Karpas-422 (cell line): ENCODE data around the gene SERINC5. TPM values are rescaled to one million over a fixed set of nuclear protein-coding genes. Genes with fewer than 3 reads are reported as not detected.
A peak's percentile ranks its signal among the peaks of the same experiment; 100 is the strongest.

Source experiments
- DNase-seq: peaks from one replicate; pipeline ENCODE4 v3.0.0-alpha.2; 2015
- H2AFZ ChIP-seq: fragments of 200-600 bp; sonication (generic); 2 replicates; pipeline ENCODE4 v1.6.1; 2014; ENCODE audit warnings: antibody characterized with exemption, low read length, mixed read lengths
- H3K27ac ChIP-seq: fragments of 200-600 bp; sonication (generic); 2 replicates; pipeline ENCODE4 v1.5.1; 2014; ENCODE audit warnings: mild to moderate bottlenecking, low read length, moderate library complexity
- H3K27me3 ChIP-seq: fragments of 200-600 bp; sonication (generic); 2 replicates; pipeline ENCODE4 v1.6.1; 2014; ENCODE audit warnings: low read length, mixed read lengths
- H3K36me3 ChIP-seq: fragments of 200-600 bp; sonication (generic); 2 replicates; pipeline ENCODE4 v1.6.1; 2014; ENCODE audit warnings: low read length, mixed read lengths; ENCODE audit not compliant: insufficient read depth
- H3K4me1 ChIP-seq: fragments of 200-600 bp; sonication (generic); 2 replicates; pipeline ENCODE4 v1.6.1; 2014; ENCODE audit warnings: mild to moderate bottlenecking, low read length, mixed read lengths
- H3K4me2 ChIP-seq: fragments of 200-600 bp; sonication (generic); 2 replicates; pipeline ENCODE4 v1.6.1; 2014; ENCODE audit warnings: low read length, low read depth, mild to moderate bottlenecking; ENCODE audit not compliant: poor library complexity, severe bottlenecking
- H3K4me3 ChIP-seq: fragments of 200-600 bp; sonication (generic); 2 replicates; pipeline ENCODE4 v1.5.1; 2014; ENCODE audit warnings: mild to moderate bottlenecking, antibody characterized with exemption, low read length, mixed read lengths
- H3K79me2 ChIP-seq: fragments of 200-600 bp; sonication (generic); 2 replicates; pipeline ENCODE4 v1.6.1; 2014; ENCODE audit warnings: mild to moderate bottlenecking, low read length, mixed read lengths
- H3K9ac ChIP-seq: fragments of 200-600 bp; sonication (generic); 2 replicates; pipeline ENCODE4 v1.6.0; 2014; ENCODE audit warnings: low read length
- H3K9me2 ChIP-seq: fragments of 200-600 bp; sonication (generic), shearing (Covaris generic); replicated peaks from 2 replicates; pipeline ENCODE4 v1.6.0; 2014; ENCODE audit warnings: mild to moderate bottlenecking, low read length, moderate library complexity; ENCODE audit not compliant: insufficient read depth
- H3K9me3 ChIP-seq: fragments of 300-700, 200-600 bp; sonication (generic); 2 replicates; pipeline ENCODE4 v1.6.1; 2014; ENCODE audit warnings: low read length, mixed read lengths
- H4K20me1 ChIP-seq: fragments of 200-600 bp; sonication (generic); 2 replicates; pipeline ENCODE4 v1.6.1; 2014; ENCODE audit warnings: mild to moderate bottlenecking, antibody characterized with exemption, low read length, low read depth; ENCODE audit not compliant: insufficient read depth
- total RNA-seq: library from RNA; depleted of rRNA; stranded (reverse); fragments of >200 nt; shearing (Covaris generic); gene quantifications from 2 replicates; pipeline ENCODE4 v1.2.3, GENCODE V29; 2014; ENCODE audit warnings: low replicate concordance

SERINC5 gene
- total RNA-seq, 1 experiment from 2014 or later = 4.4 TPM

GRCh38 chr5:80069918-80070318 lies 185.9 kb downstream of the SERINC5 start:
- H3K9me2 ChIP-seq = no peaks in the 10 kb centered on the region
- peak overlapping the region; percentile 63 for H3K4me2 ChIP-seq
- H4K20me1 ChIP-seq = no peaks in the 10 kb centered on the region
- DNase-seq = no peak
- no peaks in the 10 kb centered on the region for H3K27me3 ChIP-seq
- no peaks in the 10 kb centered on the region for H3K79me2 ChIP-seq
- H3K27ac ChIP-seq = peak overlapping the region; percentile 62; the same call in 1 of the 2 replicates
- peak overlapping the region; percentile 54; the same call in 1 of the 2 replicates for H2AFZ ChIP-seq
- peak overlapping the region; percentile 48 for H3K9ac ChIP-seq
- H3K4me1 ChIP-seq = peaks cover 23% of the 10 kb centered on the region
- H3K4me3 ChIP-seq = peak overlapping the region; percentile 47; the same call in 1 of the 2 replicates
- H3K9me3 ChIP-seq = no peaks in the 10 kb centered on the region
- H3K36me3 ChIP-seq = no peaks in the 10 kb centered on the region

GRCh38 chr5:80069251-80069800 lies 186.5 kb downstream of the SERINC5 start:
- Histone ChIP-seq H3K27ac (peak overlapping the region; percentile 62; the same call in 1 of the 2 replicates), H3K36me3 (no peaks in the 10 kb centered on the region), H3K9me3 (no peaks in the 10 kb centered on the region), H2AFZ (peak overlapping the region; percentile 54; the same call in 1 of the 2 replicates), H3K4me1 (peaks cover 23% of the 10 kb centered on the region), H3K9me2 (no peaks in the 10 kb centered on the region), H3K9ac (peak overlapping the region; percentile 48), H3K79me2 (no peaks in the 10 kb centered on the region), H3K4me2 (peak overlapping the region; percentile 63), H4K20me1 (no peaks in the 10 kb centered on the region), H3K4me3 (peak overlapping the region; percentile 47; the same call in 1 of the 2 replicates), H3K27me3 (no peaks in the 10 kb centered on the region)
- DNase-seq = no peak

GRCh38 chr5:80068775-80069174 lies 187.1 kb downstream of the SERINC5 start:
- Histone ChIP-seq H3K9ac (no peak overlapping the region), H3K79me2 (no peaks in the 10 kb centered on the region), H3K27ac (no peak overlapping the region), H3K9me3 (no peaks in the 10 kb centered on the region), H2AFZ (no peak overlapping the region), H3K4me1 (peaks cover 23% of the 10 kb centered on the region), H3K4me2 (no peak overlapping the region), H3K9me2 (no peaks in the 10 kb centered on the region), H3K36me3 (no peaks in the 10 kb centered on the region), H4K20me1 (no peaks in the 10 kb centered on the region), H3K27me3 (no peaks in the 10 kb centered on the region), H3K4me3 (no peak overlapping the region)
- no peak for DNase-seq

- no peaks in the 10 kb centered on the region for H3K9me3 ChIP-seq
- no peaks in the 10 kb centered on the region for H3K9me2 ChIP-seq
- H3K4me2 ChIP-seq = no peak overlapping the region
- peaks cover 23% of the 10 kb centered on the region for H3K4me1 ChIP-seq
- no peaks in the 10 kb centered on the region for H3K27me3 ChIP-seq
- no peak overlapping the region for H3K9ac ChIP-seq
- no peak for DNase-seq
- H3K79me2 ChIP-seq = no peaks in the 10 kb centered on the region
- no peak overlapping the region for H2AFZ ChIP-seq
- H3K27ac ChIP-seq = no peak overlapping the region
- H3K36me3 ChIP-seq = no peaks in the 10 kb centered on the region
- no peaks in the 10 kb centered on the region for H4K20me1 ChIP-seq
- H3K4me3 ChIP-seq = no peak overlapping the region
Observed at GRCh38 chr5:80068246-80068636, 187.6 kb downstream of the SERINC5 start.

DNA sequence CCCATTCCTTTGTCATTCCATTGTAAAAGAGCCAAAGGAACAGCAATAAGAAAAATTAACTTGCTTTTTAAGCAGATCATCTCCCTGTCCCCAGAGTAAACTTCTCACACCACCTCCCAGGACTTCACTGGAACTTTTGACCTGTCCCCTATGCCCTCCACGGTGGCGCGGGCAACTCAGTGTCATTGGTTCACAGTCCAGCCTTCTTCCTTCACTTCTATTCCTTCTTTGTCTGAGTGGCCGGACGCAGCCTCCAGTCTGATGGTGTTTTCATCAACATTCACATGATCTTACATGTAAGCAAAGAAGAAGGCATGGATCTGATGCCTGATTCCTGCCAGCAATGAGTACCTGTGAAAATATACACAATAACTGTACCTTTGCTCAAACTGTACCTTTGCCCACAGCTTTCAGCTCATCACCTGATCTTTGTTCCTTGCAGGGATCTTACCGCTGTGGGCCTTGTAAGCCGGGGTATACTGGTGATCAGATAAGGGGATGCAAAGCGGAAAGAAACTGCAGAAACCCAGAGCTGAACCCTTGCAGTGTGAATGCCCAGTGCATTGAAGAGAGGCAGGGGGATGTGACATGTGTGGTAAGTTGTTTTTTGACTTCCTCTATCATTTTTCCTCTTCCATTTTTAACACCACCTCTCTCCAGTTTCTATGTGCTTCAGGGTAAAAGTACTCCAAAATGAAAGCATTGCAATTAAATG lies 188.2 kb downstream of the SERINC5 start:
- no peaks in the 10 kb centered on the region for H3K9me3 ChIP-seq
- no peak overlapping the region for H2AFZ ChIP-seq
- no peak overlapping the region for H3K27ac ChIP-seq
- no peaks in the 10 kb centered on the region for H4K20me1 ChIP-seq
- no peaks in the 10 kb centered on the region for H3K9me2 ChIP-seq
- no peak overlapping the region for H3K4me3 ChIP-seq
- no peaks in the 10 kb centered on the region for H3K36me3 ChIP-seq
- no peaks in the 10 kb centered on the region for H3K27me3 ChIP-seq
- no peak for DNase-seq
- no peaks in the 10 kb centered on the region for H3K79me2 ChIP-seq
- H3K9ac ChIP-seq = no peak overlapping the region
- no peak overlapping the region for H3K4me2 ChIP-seq
- H3K4me1 ChIP-seq = peaks cover 23% of the 10 kb centered on the region

- Histone ChIP-seq H3K4me2 (no peak overlapping the region), H3K9me3 (no peaks in the 10 kb centered on the region), H4K20me1 (no peaks in the 10 kb centered on the region), H3K79me2 (no peaks in the 10 kb centered on the region), H3K27ac (no peak overlapping the region), H2AFZ (no peak overlapping the region), H3K27me3 (no peaks in the 10 kb centered on the region), H3K4me3 (no peak overlapping the region), H3K9ac (no peak overlapping the region), H3K9me2 (no peaks in the 10 kb centered on the region), H3K4me1 (peaks cover 23% of the 10 kb centered on the region), H3K36me3 (no peaks in the 10 kb centered on the region)
- DNase-seq = no peak
Observed at GRCh38 chr5:80067016-80067415, 188.8 kb downstream of the SERINC5 start.

DNA sequence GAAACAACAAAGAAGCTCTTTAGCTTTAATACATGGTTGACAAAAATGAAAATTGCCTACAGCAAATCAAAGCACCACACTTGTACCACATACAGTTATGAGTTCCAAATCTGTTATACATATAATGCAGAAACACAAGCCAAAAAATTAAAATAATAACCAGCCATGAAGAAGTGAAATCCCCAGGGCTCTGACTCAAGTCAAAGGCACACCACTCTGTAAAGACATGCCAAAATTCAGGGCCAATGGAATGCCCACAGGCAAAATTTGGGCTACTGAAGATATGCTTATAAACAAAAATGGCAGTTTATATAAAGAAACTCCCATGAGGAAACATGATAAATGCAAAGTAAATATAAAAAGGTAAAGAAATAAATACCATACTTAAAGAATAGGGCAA lies 191.7 kb downstream of the SERINC5 start:
- no peaks in the 10 kb centered on the region for H3K9me2 ChIP-seq

More for the DNA sequence above, 191.7 kb downstream of the SERINC5 start:
- Histone ChIP-seq H3K9ac (no peak overlapping the region), H3K4me2 (no peak overlapping the region), H3K4me1 (peaks cover 3% of the 10 kb centered on the region; the same call in 1 of the 2 replicates), H2AFZ (no peak overlapping the region), H3K4me3 (no peak overlapping the region), H3K27ac (no peak overlapping the region), H3K36me3 (no peaks in the 10 kb centered on the region), H4K20me1 (no peaks in the 10 kb centered on the region), H3K27me3 (no peaks in the 10 kb centered on the region), H3K79me2 (no peaks in the 10 kb centered on the region), H3K9me3 (no peaks in the 10 kb centered on the region)
- DNase-seq = no peak
